ENCODE results near the gene GALNT13. TPM values are rescaled to one million over a fixed set of nuclear protein-coding genes. Genes with fewer than 3 reads are reported as not detected.

Gene GALNT13
- total and polyA plus RNA-seq, 12 donors, result 0.54 to 11.8 (median 3.1) TPM; not detected in 1

DNA sequence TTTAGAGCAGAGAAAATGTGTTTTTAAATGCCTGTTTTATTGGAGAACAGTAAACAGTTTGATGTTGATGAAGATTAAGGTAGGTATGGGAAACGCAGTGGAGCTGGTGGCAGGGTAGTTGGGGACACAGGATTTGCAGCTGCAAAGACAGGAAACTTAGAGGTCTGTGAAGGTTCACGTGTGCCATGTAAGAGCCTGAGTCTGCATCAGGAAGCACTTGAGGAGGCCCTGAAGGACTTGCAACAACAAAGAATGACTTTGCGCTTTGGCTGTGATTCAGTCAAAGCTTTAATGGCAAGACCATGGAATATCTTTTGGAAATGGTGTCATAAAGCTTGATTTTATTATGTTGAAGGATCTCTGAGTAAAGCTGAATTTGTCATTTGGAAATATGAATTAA is 479.2 kb downstream of the GALNT13 start:
- DNase-seq, result no peak
- no peak overlapping the region for H3K4me3 ChIP-seq
- no peak overlapping the region for H3K27ac ChIP-seq
- 59 to 76% (median 74%) methylated on average over 3 of the region's 3 CpGs for WGBS, 4 donors
- H3K27me3 ChIP-seq, result no peaks in the 10 kb centered on the region
- intact Hi-C loops (cut with DNase I), result no loop called here
- H3K4me1 ChIP-seq (replicated peaks in 1 of 2), result no peaks in the 10 kb centered on the region
- H3K9me3 ChIP-seq (replicated peaks in 1 of 3), result no peaks in the 10 kb centered on the region
- H3K36me3 ChIP-seq (replicated peaks in 1 of 2), result no peaks in the 10 kb centered on the region
- no peak for TF ChIP-seq POLR2A (IDR thresholded peaks at IDR 0.05)
- TF ChIP-seq, protein P1, sequence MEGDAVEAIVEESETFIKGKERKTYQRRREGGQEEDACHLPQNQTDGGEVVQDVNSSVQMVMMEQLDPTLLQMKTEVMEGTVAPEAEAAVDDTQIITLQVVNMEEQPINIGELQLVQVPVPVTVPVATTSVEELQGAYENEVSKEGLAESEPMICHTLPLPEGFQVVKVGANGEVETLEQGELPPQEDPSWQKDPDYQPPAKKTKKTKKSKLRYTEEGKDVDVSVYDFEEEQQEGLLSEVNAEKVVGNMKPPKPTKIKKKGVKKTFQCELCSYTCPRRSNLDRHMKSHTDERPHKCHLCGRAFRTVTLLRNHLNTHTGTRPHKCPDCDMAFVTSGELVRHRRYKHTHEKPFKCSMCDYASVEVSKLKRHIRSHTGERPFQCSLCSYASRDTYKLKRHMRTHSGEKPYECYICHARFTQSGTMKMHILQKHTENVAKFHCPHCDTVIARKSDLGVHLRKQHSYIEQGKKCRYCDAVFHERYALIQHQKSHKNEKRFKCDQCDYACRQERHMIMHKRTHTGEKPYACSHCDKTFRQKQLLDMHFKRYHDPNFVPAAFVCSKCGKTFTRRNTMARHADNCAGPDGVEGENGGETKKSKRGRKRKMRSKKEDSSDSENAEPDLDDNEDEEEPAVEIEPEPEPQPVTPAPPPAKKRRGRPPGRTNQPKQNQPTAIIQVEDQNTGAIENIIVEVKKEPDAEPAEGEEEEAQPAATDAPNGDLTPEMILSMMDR (IDR thresholded peaks at IDR 0.05), result no peak

- TF ChIP-seq, protein P1 (IDR thresholded peaks at IDR 0.05), result no peak
- no peak for TF ChIP-seq POLR2A (IDR thresholded peaks at IDR 0.05)
- intact Hi-C loops (cut with DNase I), result no loop called here
- no peaks in the 10 kb centered on the region for H3K9me3 ChIP-seq (replicated peaks in 1 of 3)
- WGBS, 4 donors, result 71 to 81% (median 75%) methylated on average over 2 of the region's 2 CpGs
- H3K4me3 ChIP-seq, result no peak overlapping the region
- no peaks in the 10 kb centered on the region for H3K4me1 ChIP-seq (replicated peaks in 1 of 2)
- DNase-seq, result no peak
- H3K27ac ChIP-seq, result no peak overlapping the region
- H3K36me3 ChIP-seq (replicated peaks in 1 of 2), result no peaks in the 10 kb centered on the region
- no peaks in the 10 kb centered on the region for H3K27me3 ChIP-seq
Measured at GRCh38 chr2:154361276-154361675, 489.6 kb downstream of the GALNT13 start.

- Histone ChIP-seq H3K4me3 (no peak overlapping the region), H3K27ac (no peak overlapping the region), H3K4me1 (replicated peaks in 1 of 2) (no peaks in the 10 kb centered on the region), H3K27me3 (no peaks in the 10 kb centered on the region), H3K9me3 (replicated peaks in 1 of 3) (no peaks in the 10 kb centered on the region), H3K36me3 (replicated peaks in 1 of 2) (no peaks in the 10 kb centered on the region)
- TF ChIP-seq, protein P1 (IDR thresholded peaks at IDR 0.05), result no peak
- no peak for TF ChIP-seq POLR2A (IDR thresholded peaks at IDR 0.05)
- 87 to 100% (median 93%) methylated on average over 2 of the region's 2 CpGs for WGBS, 4 donors
- DNase-seq, result no peak
- intact Hi-C loops (cut with DNase I), result no loop called here
Measured at GRCh38 chr2:154368153-154368552, 496.4 kb downstream of the GALNT13 start.

GRCh38 chr2:154370873-154371272 is 499.2 kb downstream of the GALNT13 start:
- no peaks in the 10 kb centered on the region for H3K4me1 ChIP-seq (replicated peaks in 1 of 2)
- intact Hi-C loops (cut with DNase I), result no loop called here

More at GRCh38 chr2:154370873-154371272, 499.2 kb downstream of the GALNT13 start:
- TF ChIP-seq, protein P1 (IDR thresholded peaks at IDR 0.05), result no peak
- TF ChIP-seq POLR2A (IDR thresholded peaks at IDR 0.05), result no peak
- no peaks in the 10 kb centered on the region for H3K9me3 ChIP-seq (replicated peaks in 1 of 3)
- DNase-seq, result no peak
- no peaks in the 10 kb centered on the region for H3K27me3 ChIP-seq
- no peaks in the 10 kb centered on the region for H3K36me3 ChIP-seq (replicated peaks in 1 of 2)
- H3K27ac ChIP-seq, result no peak overlapping the region
- no peak overlapping the region for H3K4me3 ChIP-seq

Measured in adrenal gland (tissue), 12 donors.